ENCODE measurements around the gene FN3KRP. TPM values are rescaled to one million over a fixed set of nuclear protein-coding genes. Genes with fewer than 3 reads are reported as not detected.

The FN3KRP gene
- total and polyA plus RNA-seq, 2 of the 13 experiments (the other 11 are each of a cell fraction or from before 2014, with no cell fraction given): 22.4 to 28.2 TPM

DNA sequence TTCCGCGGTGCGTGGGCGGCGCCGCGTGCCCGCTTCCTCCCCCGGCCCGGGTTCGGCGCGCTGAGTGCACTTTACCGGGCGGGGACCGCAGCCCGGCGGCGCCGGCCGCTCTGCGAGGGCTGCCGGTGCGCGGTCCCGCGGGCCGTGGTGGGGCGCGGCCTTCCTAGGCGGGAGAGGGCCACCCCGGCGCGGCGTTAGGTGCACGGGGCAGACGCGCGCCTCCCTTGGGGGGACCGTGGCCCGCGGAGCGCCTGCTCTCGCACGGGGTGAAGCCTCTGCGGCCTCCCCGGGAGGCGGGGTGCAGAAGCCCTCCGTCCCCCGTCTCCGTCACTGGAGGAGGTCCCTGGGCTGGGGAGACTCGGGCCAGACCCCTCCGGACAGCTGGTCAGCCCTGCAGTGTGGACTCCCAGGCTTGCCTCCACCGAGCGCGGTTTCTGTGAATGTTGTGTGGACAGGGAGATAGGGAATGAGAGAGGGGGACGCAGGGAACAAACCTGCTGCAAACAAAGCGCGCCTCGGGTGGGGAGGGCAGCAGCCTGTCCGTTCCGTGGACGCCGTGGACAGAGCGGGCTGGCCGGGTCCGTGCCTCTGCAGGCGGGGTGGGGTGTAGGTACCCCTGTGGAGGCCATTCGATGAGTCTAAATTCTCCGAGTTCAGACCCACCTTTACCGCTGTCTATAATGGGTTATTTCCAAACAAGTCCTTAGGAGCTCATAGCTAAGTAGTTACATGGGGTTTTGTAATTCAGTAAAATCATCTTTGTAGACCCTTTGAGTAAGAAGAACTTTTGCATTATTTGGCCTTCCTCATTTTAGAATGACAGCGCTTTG lies 36.1 kb downstream of the FN3KRP start (continued):
- no peak for TF ChIP-seq ZBTB33 (CRISPR knock-in tag; IDR thresholded peaks at IDR 0.05)
- no peak for TF ChIP-seq ZUFSP (CRISPR knock-in tag; IDR thresholded peaks at IDR 0.05; ENCODE audit: borderline replicate concordance)
- TF ChIP-seq KLF13 (CRISPR knock-in tag; IDR thresholded peaks at IDR 0.05): 0 out of 2 replicates have a peak, but pooled peaks have one; percentile 28
- TF ChIP-seq, protein P1, sequence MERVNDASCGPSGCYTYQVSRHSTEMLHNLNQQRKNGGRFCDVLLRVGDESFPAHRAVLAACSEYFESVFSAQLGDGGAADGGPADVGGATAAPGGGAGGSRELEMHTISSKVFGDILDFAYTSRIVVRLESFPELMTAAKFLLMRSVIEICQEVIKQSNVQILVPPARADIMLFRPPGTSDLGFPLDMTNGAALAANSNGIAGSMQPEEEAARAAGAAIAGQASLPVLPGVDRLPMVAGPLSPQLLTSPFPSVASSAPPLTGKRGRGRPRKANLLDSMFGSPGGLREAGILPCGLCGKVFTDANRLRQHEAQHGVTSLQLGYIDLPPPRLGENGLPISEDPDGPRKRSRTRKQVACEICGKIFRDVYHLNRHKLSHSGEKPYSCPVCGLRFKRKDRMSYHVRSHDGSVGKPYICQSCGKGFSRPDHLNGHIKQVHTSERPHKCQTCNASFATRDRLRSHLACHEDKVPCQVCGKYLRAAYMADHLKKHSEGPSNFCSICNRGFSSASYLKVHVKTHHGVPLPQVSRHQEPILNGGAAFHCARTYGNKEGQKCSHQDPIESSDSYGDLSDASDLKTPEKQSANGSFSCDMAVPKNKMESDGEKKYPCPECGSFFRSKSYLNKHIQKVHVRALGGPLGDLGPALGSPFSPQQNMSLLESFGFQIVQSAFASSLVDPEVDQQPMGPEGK (CRISPR knock-in tag; IDR thresholded peaks at IDR 0.05): peak; percentile 40; the same call in 1 of the 2 replicates
- 0 out of 2 replicates have a peak, but pooled peaks have one; percentile 8 for TF ChIP-seq ZNF558 (CRISPR knock-in tag; IDR thresholded peaks at IDR 0.05; ENCODE audit: borderline replicate concordance)
- TF ChIP-seq, protein P2, sequence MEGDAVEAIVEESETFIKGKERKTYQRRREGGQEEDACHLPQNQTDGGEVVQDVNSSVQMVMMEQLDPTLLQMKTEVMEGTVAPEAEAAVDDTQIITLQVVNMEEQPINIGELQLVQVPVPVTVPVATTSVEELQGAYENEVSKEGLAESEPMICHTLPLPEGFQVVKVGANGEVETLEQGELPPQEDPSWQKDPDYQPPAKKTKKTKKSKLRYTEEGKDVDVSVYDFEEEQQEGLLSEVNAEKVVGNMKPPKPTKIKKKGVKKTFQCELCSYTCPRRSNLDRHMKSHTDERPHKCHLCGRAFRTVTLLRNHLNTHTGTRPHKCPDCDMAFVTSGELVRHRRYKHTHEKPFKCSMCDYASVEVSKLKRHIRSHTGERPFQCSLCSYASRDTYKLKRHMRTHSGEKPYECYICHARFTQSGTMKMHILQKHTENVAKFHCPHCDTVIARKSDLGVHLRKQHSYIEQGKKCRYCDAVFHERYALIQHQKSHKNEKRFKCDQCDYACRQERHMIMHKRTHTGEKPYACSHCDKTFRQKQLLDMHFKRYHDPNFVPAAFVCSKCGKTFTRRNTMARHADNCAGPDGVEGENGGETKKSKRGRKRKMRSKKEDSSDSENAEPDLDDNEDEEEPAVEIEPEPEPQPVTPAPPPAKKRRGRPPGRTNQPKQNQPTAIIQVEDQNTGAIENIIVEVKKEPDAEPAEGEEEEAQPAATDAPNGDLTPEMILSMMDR (CRISPR knock-in tag; IDR thresholded peaks at IDR 0.05): no peak
- TF ChIP-seq RXRA (CRISPR knock-in tag; IDR thresholded peaks at IDR 0.05): no peak
- peak; percentile 7; the same call in 1 of the 2 replicates for TF ChIP-seq ZNF501 (CRISPR knock-in tag; IDR thresholded peaks at IDR 0.05)
- TF ChIP-seq, protein P3, sequence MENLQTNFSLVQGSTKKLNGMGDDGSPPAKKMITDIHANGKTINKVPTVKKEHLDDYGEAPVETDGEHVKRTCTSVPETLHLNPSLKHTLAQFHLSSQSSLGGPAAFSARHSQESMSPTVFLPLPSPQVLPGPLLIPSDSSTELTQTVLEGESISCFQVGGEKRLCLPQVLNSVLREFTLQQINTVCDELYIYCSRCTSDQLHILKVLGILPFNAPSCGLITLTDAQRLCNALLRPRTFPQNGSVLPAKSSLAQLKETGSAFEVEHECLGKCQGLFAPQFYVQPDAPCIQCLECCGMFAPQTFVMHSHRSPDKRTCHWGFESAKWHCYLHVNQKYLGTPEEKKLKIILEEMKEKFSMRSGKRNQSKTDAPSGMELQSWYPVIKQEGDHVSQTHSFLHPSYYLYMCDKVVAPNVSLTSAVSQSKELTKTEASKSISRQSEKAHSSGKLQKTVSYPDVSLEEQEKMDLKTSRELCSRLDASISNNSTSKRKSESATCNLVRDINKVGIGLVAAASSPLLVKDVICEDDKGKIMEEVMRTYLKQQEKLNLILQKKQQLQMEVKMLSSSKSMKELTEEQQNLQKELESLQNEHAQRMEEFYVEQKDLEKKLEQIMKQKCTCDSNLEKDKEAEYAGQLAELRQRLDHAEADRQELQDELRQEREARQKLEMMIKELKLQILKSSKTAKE (CRISPR knock-in tag; IDR thresholded peaks at IDR 0.05; ENCODE audit: borderline replicate concordance): no peak
- no peak for TF ChIP-seq ARID3A (IDR thresholded peaks at IDR 0.05; ENCODE audit: low read depth, low read length)
- 0 out of 2 replicates have a peak, but pooled peaks have one; percentile 28 for TF ChIP-seq GFI1 (CRISPR knock-in tag; IDR thresholded peaks at IDR 0.05; ENCODE audit: borderline replicate concordance)
- TF ChIP-seq JARID2 (CRISPR knock-in tag; IDR thresholded peaks at IDR 0.05; ENCODE audit: insufficient replicate concordance): no peak
- TF ChIP-seq, protein P4, sequence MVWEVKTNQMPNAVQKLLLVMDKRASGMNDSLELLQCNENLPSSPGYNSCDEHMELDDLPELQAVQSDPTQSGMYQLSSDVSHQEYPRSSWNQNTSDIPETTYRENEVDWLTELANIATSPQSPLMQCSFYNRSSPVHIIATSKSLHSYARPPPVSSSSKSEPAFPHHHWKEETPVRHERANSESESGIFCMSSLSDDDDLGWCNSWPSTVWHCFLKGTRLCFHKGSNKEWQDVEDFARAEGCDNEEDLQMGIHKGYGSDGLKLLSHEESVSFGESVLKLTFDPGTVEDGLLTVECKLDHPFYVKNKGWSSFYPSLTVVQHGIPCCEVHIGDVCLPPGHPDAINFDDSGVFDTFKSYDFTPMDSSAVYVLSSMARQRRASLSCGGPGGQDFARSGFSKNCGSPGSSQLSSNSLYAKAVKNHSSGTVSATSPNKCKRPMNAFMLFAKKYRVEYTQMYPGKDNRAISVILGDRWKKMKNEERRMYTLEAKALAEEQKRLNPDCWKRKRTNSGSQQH (CRISPR knock-in tag; IDR thresholded peaks at IDR 0.05; ENCODE audit: low read depth): no peak
